Stimulated activated CD8-positive, alpha-beta memory T cell treated with anti-CD3 and anti-CD28 coated beads, Interleukin-15, amount 100 ng/mL, for 48 hours (primary cell): ENCODE results near the gene ISX.
"Not testable (repeated sequence)": the region's sequence is repeated elsewhere in the genome, so short reads cannot be mapped to it uniquely, and the experiment has no call there.

ENCODE experiments used
- DNase-seq, 2 donors: peaks; one replicate each; pipeline ENCODE4 v3.0.0-alpha.2; 2020; ENCODE audit warnings: low read depth in 2 of 2

ISX gene

DNA sequence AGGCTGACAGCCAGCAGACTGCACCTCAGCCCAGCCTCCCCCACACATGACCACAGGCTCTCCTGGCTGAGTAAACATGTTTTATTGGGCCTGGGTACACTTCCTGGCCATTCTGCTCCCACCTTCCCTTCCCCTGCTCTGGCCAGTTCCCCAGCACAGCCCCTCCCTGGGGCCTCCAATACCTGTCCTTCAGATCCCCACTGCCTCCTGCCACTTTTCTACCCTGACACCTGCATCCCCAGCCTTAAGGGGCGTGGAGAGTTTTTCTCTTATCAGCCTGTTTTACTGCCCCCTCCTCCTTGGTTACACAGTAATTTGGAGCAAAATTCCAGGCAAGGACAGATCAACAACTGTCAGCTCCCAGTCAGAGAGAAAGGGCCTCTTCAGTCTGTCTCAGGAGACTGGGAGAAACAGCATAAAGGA is at the start of gene ISX:
TSS of gene ISX (plus strand) at position 363 of the 423 bp plus-strand sequence. CDS start 930 bp downstream, outside the sequence.
- DNase-seq, result no peak

DNA sequence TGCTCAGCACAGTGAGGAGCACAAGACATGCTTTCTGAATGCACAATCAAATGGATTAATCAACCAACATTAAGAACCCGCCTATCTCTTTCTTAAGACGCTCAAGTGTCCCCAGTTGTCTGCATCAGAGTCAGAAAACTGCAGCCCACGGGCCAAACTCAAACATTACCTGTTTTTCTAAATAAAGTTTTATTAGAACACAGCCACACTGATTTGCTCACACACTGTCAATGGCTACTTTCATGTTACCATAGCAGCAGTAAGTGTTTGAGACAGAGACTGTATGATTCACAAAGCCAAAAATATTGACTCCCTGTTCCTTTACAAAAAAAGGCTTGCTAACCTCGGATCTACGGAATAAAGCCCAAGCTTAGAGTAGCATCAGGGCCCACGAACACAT is 49.0 kb upstream of the ISX start:
- no peak for DNase-seq

DNA sequence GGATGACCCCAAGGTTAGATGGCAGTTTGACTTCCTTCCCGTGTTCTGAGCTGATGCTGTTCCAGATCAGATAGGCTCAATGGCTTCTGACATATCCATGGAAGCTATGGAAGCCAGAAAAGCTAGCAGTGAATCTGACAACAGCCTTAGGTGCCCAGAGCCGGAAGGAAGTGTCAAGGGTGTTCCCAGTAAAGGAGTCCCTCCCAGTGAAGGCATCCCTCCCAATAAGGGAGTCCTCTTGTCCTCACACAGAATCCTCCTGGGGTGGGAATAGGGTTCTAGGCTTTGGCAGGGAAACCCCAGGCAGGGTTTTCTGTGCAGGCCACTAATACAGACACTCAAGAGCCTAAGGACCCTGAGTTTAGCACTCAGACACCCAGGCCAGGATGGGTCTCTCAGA is 47.0 kb upstream of the ISX start:
- DNase-seq, result no peak

DNA sequence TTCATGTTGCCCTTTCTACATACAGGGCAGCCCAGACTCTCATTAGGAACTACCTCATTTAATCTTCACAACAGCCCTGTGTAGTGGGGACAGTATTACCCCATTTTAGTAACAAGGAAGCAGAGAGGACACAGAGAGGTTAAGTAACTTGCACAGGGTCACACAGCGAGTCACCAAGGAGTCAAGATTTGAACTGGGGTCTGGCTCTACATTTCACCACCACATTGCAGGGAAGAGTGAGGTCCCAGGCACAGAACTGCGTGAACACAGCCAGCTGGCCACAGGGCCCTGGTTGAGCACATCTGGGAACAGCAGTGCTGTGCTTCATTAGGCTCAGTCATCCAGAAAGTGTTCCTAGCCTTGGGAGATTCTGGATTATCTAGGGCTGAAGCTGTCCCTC is 45.4 kb upstream of the ISX start:
- DNase-seq, result no peak

DNA sequence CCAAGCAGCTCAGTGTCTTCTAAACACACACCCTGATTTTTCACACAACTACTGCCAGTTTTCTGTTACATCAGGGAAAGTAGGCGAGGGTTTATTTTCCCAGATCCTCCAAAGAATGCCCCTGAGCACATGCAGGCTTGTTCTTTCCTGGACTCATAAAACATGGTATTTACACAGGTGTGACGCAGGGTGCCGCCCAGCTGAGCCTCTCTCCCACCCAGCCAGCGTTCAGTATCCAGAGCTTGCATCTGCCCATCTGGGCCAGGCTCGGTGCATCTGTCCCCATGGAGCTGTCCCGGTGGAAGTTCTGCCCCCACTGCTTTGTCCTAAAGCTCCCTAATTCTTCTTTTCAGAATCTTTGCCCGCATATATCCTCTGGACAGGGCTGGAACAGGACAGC is 44.8 kb upstream of the ISX start:
- DNase-seq, result no peak

DNA sequence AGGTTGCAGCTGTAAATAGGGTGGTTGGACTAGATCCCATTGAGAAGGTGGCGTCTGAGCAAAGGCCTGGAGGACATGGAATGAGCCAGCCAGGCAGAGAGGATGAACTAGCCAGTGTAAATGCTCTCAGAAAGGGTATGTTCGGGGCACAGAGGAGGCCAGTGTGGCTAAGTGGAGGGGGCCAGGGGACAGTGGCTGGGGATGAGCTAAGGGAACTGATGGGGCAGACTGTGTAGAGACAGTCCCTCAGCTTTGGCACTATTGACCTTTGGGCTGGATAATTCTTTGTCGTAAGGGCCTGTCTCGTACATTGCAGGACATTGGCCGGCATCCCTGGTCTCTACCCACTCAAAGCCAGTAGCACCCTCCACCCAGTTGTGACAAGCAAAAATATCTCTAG is 43.7 kb upstream of the ISX start:
- no peak for DNase-seq

DNA sequence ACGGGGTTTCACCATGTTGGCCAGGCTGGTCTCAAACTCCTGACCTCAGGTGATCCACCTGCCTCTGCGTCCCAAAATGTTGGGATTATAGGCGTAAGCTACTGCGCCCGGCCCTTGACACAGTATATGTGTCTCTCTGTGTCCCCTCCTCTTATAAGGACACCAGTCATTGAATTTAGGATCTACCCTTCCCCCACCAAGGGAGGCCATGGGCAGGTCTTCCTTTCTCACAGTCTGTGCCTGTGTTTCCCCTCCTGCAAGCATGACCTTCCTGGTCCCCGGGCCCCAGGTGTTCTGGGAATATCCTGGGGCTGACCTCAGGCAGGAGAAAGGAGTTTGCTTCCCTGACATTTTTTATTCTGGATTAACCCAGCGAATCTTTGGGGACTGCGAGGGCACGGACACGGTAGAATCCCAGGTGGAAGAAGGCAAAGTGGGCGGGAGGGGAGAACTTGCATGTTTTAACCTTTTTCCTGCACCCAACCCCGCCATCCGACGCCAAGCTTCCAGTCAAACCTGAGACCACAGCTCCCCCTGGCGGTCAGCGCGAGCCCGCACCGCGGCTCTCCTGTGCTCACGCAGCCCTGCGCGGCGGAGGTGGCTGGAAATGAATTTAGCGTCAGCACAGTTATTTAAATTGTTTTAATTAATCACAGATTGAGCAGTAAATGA is 42.1 kb upstream of the ISX start:
- DNase-seq, result peak; percentile 36 to 52

DNA sequence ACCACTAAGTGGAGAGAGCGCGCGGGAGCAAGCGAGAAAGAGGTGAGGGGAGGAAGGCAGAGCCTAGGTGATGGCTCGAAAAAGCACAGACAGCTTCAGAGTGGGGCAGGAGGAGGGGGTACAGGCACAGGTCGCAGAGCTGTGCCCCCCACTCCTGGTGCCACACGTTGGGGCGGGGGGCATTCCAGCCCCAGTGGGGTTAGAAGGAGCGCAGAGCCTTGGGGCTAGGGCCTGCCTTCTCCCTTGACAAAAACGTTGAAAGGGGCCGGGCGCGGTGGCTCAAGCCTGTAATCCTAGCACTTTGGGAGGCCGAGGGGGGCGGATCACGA is 41.6 kb upstream of the ISX start:
- no peak for DNase-seq

DNA sequence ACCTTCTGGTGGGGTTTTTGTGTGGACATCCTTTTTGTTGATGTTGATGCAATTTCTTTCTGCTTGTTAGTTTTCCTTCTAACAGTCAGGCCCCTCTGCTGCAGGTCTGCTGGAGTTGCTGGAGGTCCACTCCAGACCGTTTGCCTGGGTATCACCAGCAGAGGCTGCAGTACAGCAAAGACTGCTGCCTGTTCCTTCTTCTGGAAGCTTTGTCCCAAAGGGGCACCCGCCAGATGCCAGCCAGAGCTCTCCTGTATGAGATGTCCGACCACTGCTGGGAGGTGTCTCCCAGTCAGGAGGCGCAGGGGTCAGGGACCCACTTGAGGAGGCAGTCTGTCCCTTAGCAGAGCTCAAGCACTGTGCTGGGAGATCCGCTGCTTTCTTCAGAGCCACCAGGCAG is 35.8 kb upstream of the ISX start:
- not testable (repeated sequence) for DNase-seq

DNA sequence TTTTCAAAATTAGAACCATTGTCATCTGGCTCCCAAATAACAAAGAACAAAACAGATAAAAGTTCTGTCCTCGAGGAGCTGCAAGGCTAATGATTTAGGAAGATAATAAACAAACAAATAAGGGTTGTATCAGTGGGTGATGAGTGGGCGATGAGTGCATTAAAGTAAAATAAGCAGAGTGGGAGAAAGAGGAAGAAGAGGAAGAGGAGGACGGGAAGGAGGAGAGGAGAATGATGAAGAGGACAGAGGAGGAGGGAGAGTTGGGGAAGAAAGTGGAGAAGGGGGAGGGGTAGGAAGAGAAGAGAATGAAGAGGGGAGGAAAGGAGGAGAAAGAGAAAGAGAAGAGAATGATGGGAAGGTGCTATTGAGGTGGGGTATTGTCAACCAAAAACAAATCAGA is 33.4 kb upstream of the ISX start:
- no peak for DNase-seq

DNA sequence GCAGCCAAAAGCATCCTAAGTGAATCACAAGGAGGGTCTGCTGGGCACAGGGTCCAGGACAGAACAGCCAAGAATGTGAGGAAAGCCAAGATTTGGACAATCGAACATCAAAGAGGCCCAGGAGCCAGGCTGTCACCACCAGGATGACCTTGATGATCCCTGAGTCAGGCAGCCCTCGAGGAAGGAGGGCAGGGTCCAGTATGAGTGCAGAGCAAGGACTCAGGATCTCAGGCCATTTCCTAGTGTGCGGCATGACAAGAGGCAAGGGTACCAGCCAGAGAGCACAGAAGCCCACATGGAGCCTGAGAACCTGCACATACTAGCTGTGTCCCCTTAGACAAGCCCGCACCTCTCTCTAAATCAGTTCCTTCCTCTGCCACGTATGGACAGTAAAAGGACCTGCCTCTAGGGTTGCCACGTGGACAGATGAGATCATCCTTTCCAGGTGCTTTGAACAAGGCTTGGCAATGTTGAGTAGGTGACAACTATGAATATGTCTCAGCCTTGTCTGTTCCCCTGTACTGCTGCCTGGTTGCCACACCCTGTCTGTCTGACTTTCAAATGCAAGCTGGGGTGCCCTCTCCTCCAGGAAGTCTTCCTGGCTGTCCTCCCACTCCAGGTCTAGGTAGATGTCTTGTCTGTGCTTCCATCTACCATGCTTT is 32.2 kb upstream of the ISX start:
- DNase-seq, result no peak

DNA sequence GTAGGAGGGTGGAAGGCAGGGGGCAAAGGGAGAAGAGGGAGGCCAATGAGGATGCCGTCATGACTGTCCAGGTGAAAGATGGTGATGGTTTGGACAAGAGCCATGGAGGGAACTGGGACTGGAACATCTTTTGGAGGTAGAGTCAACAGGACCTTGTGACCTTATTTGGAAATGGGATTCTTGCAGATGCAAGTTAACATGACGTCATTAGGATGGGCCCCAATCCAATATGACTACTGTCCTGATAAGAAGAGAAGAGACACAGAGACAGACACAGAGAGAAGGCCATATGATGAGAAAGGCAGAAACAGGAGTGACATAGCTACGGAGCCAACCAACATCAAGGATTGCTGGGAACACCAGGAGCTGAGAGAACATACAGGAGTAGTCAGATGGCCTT is 31.0 kb upstream of the ISX start:
- no peak for DNase-seq

DNA sequence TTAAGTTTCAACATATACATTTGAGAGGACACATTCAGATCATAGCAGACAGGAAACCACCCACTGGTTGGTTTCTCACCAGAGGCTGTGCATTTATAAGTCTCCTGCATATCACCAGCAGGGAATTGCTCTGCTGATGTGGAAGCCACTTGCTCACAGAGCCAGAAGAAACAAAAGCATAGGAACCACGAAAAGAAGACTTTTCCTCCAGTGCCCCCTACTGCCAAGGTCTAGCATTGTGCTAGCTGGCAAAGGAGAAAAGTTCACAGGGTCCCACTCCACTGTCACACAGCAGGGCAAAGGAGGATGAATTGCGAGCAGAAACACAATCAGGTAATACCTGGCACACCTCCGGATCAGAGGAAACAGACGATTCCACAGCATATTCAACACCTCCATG is 28.9 kb upstream of the ISX start:
- no peak for DNase-seq

DNA sequence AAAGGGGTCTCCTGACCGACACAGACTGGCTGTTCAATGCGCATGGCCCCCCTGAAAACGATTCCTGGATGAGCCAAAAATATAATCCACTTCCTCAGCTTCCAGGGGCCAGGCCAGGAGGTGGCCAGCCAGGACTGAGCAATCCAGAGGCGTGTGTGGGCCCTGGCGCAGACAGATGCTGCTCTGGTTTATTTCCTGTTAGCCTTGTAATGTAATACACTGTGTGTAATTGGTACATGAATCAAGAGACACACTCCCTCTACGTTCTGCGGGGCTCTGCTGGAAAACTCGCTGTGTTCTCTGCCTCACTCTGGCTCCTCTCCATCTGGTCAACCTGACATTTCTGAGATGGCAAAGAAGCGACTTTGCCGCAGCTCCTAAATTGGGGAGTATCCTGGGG is 26.3 kb upstream of the ISX start:
- no peak for DNase-seq

DNA sequence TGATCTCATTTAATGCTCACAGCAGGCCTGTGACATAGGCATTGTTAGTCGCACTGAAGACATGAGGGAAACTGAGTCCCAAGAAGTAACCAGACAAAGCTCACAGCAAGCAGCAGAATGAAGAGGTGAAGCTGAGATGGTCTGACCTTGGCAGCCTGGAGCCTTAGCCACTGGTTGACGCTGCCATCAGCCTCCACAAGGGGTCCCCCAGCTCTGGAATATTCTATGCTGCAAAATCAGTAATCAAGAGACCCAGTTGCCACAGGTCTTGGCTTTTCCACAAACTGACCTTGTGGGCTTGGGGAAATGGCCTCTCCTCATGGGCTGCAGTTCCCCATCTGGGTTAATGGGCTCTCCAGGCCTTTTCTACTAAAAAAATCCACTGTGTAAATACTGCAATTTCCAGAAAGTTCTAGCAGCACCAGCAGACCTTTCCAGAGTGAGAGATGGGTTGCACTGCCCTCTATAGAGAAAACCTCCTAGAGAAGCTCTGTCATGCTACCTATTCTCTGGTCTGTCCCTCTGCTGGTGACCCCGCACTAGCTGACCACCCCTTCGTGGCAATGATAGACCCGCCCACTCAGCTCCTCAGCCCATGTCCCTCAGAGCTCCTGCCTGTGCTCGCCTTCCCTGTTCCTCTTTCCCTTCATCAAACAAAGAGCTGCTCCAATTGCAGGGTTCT is 22.6 kb upstream of the ISX start:
- no peak for DNase-seq

DNA sequence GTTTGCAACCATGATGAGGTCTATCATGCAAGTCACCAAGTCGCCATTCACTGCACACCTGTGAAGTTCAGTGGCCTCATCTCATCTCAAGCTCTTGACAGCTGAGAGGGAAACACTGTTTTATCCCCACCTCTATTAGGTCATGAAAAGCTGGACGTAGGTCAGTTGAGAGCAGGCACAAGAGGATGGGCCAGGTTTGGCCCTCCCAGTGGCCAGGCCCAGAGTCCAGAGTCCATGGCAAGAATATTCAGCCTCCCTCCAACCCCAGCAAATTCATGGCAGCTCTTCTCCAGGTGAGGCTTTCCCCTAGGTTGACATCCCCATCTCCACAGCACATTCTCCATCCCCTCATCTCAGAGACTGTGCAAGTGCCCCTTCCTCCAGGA is 22.0 kb upstream of the ISX start:
- no peak for DNase-seq

DNA sequence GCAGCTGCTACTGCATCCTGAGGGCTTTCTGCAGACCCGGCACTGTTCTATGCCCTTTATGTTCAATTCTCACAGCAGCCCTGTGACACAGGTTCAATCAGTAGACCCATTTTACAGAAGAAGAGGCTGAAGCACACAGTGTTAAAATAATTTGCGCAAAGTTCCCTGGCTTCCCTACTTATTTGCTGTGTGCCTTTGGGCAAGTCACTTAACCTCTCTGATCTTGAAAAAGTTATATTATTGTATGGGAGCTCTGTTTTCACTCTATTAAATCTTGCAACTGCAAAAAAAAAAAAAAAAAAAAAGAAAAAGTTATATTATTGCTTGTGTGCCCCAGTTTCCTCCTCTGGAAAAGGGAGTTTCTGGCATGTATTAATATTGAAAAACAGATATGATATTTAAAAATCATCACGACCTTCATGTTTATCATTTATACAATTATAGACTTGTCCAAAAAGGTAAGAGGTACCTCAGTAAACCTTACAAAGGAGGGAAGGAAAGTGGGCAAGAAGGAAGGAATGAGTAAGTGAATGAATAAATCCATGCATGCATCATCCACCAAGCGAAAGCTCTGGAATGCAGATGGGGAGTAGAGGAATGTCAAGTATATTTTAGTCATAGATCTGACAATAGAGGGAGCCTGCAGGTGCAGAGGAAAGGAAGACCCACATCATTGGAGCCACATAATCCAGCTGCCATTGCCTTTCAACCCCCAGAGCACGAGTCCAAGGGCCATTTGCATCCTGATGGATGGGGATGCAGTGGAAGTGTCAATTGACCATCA is 21.2 kb upstream of the ISX start:
- DNase-seq, result no peak

DNA sequence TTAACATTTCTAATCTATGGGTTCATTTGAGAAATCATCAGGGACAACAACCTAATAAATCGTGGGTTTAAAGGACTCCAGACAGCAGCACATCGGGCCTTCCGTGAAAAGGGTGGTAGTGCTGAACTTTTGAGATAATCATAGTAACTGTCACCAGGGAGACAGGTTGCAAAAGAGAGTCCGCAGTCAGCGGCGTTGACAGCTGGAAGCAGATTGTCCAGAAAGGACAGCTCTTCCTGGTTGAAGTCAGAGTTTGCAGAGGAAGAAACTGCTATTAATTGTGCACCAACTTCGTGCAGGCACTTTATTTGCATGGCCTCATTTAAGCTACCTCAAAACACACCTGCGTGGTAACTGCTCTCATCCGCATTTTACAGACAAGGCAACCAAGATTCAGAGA is 20.5 kb upstream of the ISX start:
- DNase-seq, result no peak

DNA sequence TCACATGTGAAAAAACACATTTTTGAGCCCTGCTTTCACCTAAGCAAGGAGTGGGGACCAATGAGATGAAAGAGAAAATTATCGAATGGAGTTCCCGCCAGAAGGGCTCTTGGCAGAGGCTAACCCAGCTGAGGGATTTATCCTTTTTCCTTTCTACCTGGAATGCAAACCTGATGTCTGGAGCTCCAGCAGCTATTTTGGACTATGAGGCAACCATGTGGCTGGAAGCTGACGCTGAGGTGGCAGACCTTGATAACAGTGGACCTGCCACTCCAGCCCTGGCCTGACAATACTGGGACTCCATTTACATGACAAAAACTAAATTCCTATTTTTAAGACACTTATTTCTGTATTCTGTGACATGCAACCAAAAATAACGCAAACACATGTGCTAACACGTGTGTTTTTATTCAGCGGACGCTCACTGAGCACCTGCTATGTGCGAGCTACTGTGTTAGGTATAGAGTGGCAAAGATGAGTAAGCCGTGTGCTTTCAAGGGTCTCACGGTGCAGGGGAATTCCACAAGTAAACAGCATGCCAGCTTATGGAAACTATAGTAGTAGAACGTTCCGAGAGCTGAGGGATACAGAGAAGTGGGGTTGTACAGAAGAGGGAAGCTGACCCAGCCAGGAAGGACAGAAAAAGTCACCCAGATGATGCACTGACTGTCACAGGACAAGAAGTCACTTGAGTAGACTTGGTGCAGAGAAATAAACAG is 19.1 kb upstream of the ISX start:
- no peak for DNase-seq

DNA sequence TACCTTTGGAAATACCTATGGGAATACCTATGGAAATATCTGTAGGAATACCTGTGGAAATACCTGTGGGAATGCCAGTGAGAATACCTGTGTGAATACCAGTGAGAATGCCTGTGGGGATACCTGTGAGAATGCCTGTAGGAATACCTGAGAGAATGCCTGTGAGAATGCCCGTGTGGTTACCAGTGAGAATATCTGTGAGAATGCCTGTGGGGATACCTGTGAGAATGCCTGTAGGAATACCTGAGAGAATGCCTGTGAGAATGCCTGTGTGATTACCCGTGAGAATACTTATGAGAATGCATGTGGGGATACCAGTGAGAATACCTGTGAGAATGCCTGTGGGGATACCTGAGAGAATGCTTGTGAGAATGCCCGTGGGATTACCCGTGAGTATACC is 15.9 kb upstream of the ISX start:
- not testable (repeated sequence) for DNase-seq

DNA sequence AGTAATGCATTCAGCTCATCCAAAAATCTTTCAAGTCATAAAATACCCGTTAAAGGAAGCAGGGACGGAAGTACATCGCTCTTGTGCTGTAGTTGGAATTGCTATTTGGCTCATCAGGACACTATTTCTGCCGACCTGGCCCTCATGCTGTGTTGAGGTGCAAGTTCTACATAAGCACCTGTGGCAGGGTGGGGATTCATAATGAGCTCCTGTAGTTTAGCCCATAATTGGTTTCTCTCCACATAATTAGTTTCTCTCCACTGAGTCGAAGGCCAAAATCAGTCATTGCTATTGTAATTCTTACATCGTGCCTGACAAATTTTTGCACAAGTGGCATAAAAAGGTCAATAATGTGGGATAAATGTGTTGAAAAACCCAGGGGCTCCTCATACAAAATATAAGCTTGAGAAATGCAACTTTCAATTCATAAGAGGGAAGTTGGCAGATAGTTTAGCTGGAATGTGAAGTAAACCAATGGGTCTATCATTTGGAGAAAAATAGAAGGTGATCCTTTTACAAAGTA is 14.9 kb upstream of the ISX start:
- DNase-seq, result no peak

DNA sequence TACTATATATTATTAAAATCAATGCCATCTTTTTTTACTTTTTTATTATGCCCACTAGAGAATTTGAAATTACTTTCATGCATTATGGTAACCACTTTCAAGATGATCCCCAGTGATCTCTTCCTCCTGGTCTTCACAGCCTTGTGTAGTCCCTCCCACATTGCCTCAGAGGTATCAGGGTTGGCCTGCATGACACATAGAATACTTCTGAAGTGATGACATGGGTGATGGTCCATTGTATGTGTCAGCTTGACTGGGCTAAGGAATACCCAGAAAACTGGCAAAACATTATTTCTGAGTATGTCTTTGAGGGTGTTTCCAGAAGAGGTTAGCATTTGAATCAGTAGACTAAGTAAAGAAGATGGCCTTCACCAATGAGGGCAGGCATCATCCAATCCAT is 14.2 kb upstream of the ISX start:
- no peak for DNase-seq
